Glutamatergic neuron (in vitro differentiated cells): ENCODE results near the gene ADI1. TPM values are rescaled to one million over a fixed set of nuclear protein-coding genes. Genes with fewer than 3 reads are reported as not detected.

Experiments
- DNase-seq: peaks from one replicate; pipeline ENCODE4 v3.0.0; 2022
- H3K27ac Mint-ChIP-seq: one replicate; pipeline ENCODE4 v1.8.0; 2020; ENCODE audit warnings: mild to moderate bottlenecking, mixed read lengths, inconsistent platforms; ENCODE audit not compliant: unreplicated experiment
- H3K27me3 Mint-ChIP-seq: one replicate; pipeline ENCODE4 v1.8.0; 2020; ENCODE audit warnings: mild to moderate bottlenecking, moderate library complexity, mixed read lengths, inconsistent platforms; ENCODE audit not compliant: unreplicated experiment
- H3K36me3 Mint-ChIP-seq: one replicate; pipeline ENCODE4 v1.8.0; 2020; ENCODE audit warnings: mild to moderate bottlenecking, mixed read lengths, inconsistent platforms; ENCODE audit not compliant: unreplicated experiment
- H3K4me1 Mint-ChIP-seq: one replicate; pipeline ENCODE4 v1.8.0; 2020; ENCODE audit warnings: mild to moderate bottlenecking, low read depth, mixed read lengths, inconsistent platforms; ENCODE audit not compliant: unreplicated experiment
- H3K4me3 Mint-ChIP-seq: one replicate; pipeline ENCODE4 v1.8.0; 2020; ENCODE audit warnings: mild to moderate bottlenecking, mixed read lengths, inconsistent platforms; ENCODE audit not compliant: unreplicated experiment
- H3K9me3 Mint-ChIP-seq: one replicate; pipeline ENCODE4 v1.8.0; 2020; ENCODE audit warnings: mild to moderate bottlenecking, moderate library complexity, mixed read lengths, inconsistent platforms; ENCODE audit not compliant: unreplicated experiment
- CTCF ChIP-seq: fragments of 200-600 bp; sonication (generic); IDR thresholded peaks from one replicate; pipeline ENCODE4 v1.5.0; 2021; ENCODE audit not compliant: partially characterized antibody, unreplicated experiment
- long read RNA-seq: library from polyadenylated mRNA; unstranded; transcript quantifications from one replicate; pipeline ENCODE4 v2.0.0, GENCODE V29; 2020; ENCODE audit not compliant: unreplicated experiment
- total RNA-seq: library from RNA; stranded (reverse); fragmentation: NEBNext Ultra II Directional; extraction: Animal tissue kit (Norgen Biotek cat#: 25700); gene quantifications from one replicate; pipeline ENCODE4 v1.2.1, GENCODE V29; 2021; ENCODE audit not compliant: unreplicated experiment

Gene ADI1
- total RNA-seq: 16.0 TPM
- long read RNA-seq, transcript ADI1-201 (4 exons, 2,391 nt): major isoform, 30 of 30 reads
- long read RNA-seq, partial matches to known transcripts: 0 of 30 reads
- long read RNA-seq, other reads (novel, unspliced or antisense): 0 of 30 reads

GRCh38 chr2:3519255-3520205 is at the start of gene ADI1:
Gene ADI1, minus strand, starts transcription at chr2:3519531. Its CDS starts 44 bp downstream, at chr2:3519487.
- Mint-ChIP-seq H3K4me1 (peaks cover 17% of the 10 kb centered on the region), H3K27ac (peak within 1 kb of the TSS; percentile 89), H3K4me3 (peak within 1 kb of the TSS; percentile 97), H3K9me3 (peaks cover 11% of the 10 kb centered on the region), H3K27me3 (peaks cover 10% of the 10 kb centered on the region), H3K36me3 (peaks cover 14% of the 10 kb centered on the region)
- TF ChIP-seq CTCF: no peak
- peak; percentile 79 for DNase-seq

GRCh38 chr2:3566806-3567205 is 47.5 kb upstream of the ADI1 start:
- Mint-ChIP-seq H3K36me3 (peaks cover 5% of the 10 kb centered on the region), H3K4me1 (peaks cover 19% of the 10 kb centered on the region), H3K27ac (peak overlapping the region; percentile 48), H3K9me3 (peaks cover 5% of the 10 kb centered on the region), H3K4me3 (no peak overlapping the region), H3K27me3 (no peaks in the 10 kb centered on the region)
- DNase-seq: no peak
- no peak for TF ChIP-seq CTCF

- no peak for TF ChIP-seq CTCF
- Mint-ChIP-seq H3K27ac (peak overlapping the region; percentile 28), H3K9me3 (peaks cover 8% of the 10 kb centered on the region), H3K4me3 (no peak overlapping the region), H3K4me1 (peaks cover 9% of the 10 kb centered on the region), H3K27me3 (no peaks in the 10 kb centered on the region), H3K36me3 (no peaks in the 10 kb centered on the region)
- DNase-seq: no peak
These were observed 45.8 kb upstream of the ADI1 start for GRCh38 chr2:3565117-3565516.

- Mint-ChIP-seq H3K9me3 (peaks cover 7% of the 10 kb centered on the region), H3K27me3 (no peaks in the 10 kb centered on the region), H3K27ac (no peak overlapping the region), H3K4me1 (peaks cover 11% of the 10 kb centered on the region), H3K4me3 (no peak overlapping the region), H3K36me3 (no peaks in the 10 kb centered on the region)
- TF ChIP-seq CTCF: no peak
- DNase-seq: no peak
These were observed 44.2 kb upstream of the ADI1 start for GRCh38 chr2:3563521-3563976.
